K562 (cell line): ENCODE measurements around the gene BSPRY. TPM values are rescaled to one million over a fixed set of nuclear protein-coding genes. Genes with fewer than 3 reads are reported as not detected.

Experiments
- ATAC-seq: fragments of 200-7000 bp; cut with Tn5 transposase; 3 replicates; pipeline ENCODE4 v1.9.1; 2020; ENCODE audit warnings: moderate library complexity
- BruUV-seq: library from RNA; stranded (reverse); fragments of 400-500 nt; replicated peaks from 2 replicates; lab custom pipeline; 2021; lab: Mats Ljungman, UMichigan
- CTCF ChIA-PET: fragments of 300-600 bp; formaldehyde crosslinking; extraction: SDS; loops from one replicate; lab custom pipeline; 2021; ENCODE audit warnings: low intra/inter-chr PET ratio; lab: Yijun Ruan, JAX
- POLR2A ChIA-PET: fragments of 300-600, 350-650 bp; sonication (Branson Sonifier 250); formaldehyde crosslinking; extraction: SDS; loops from one replicate; lab custom pipeline; 2021; ENCODE audit warnings: antibody characterized with exemption, inconsistent platforms; lab: Yijun Ruan, JAX
- DNase-seq, 4 experiments: peaks; one replicate each; pipeline versions ENCODE4 v3.0.0 to v3.0.0-alpha.2; 2011 to 2018; ENCODE audit warnings: low spot score in 3 of 4, mixed read lengths in 3 of 4; ENCODE audit errors: extremely low read depth in 1 of 4
- FAIRE-seq: peaks from 2 replicates; lab custom pipeline; 2011; peaks lifted over from hg19 to GRCh38; lab: Jason Lieb, UNC
- H2AFZ ChIP-seq: 2 replicates; pipeline ENCODE4 v1.6.0; 2011; ENCODE audit warnings: low read depth, low read length, control low read depth, inconsistent platforms
- H3K27ac ChIP-seq: fragments of 200-600 bp; 3 replicates; pipeline ENCODE4 v1.8.0; 2011; ENCODE audit warnings: low read depth, mild to moderate bottlenecking, control low read depth, inconsistent platforms, low read length, moderate library complexity, mixed read lengths; ENCODE audit errors: extremely low read depth
- H3K27me3 ChIP-seq, 2 experiments: fragments of 300-600 bp in 1 of 2; 2 replicates in 1 of 2; 3 replicates in 1 of 2; pipeline versions ENCODE4 v1.6.0 to v1.8.0; 2011; ENCODE audit warnings: inconsistent platforms in 2 of 2, low read length in 2 of 2, mild to moderate bottlenecking in 1 of 2, mixed read lengths in 1 of 2, moderate library complexity in 1 of 2; ENCODE audit not compliant: control insufficient read depth in 2 of 2, insufficient read depth in 2 of 2
- H3K36me3 ChIP-seq: fragments of 300-600 bp; 3 replicates; pipeline ENCODE4 v1.8.0; 2011; ENCODE audit warnings: mild to moderate bottlenecking, low read length, inconsistent platforms; ENCODE audit not compliant: control insufficient read depth, insufficient read depth
- H3K4me1 ChIP-seq, 2 experiments: fragments of 200-600 bp in 1 of 2; replicated peaks in 1 of 2; 2 replicates in 1 of 2; 3 replicates in 1 of 2; pipeline versions ENCODE4 v1.5.1 to v1.8.0; 2011; ENCODE audit warnings: inconsistent platforms in 2 of 2, low read length in 2 of 2, mild to moderate bottlenecking in 1 of 2, mixed read lengths in 1 of 2, moderate library complexity in 1 of 2; ENCODE audit not compliant: control insufficient read depth in 2 of 2, insufficient read depth in 2 of 2
- H3K4me2 ChIP-seq: 2 replicates; pipeline ENCODE4 v1.6.1; 2011; ENCODE audit warnings: low read length, control low read depth, inconsistent platforms, mixed read lengths; ENCODE audit not compliant: insufficient read depth
- H3K4me3 ChIP-seq: fragments of 200-600 bp; sonication (generic), shearing (Covaris generic); 2 replicates; pipeline ENCODE4 v1.5.1; 2016; ENCODE audit warnings: control low read depth, inconsistent platforms
- H3K79me2 ChIP-seq: fragments of 200-600 bp; 3 replicates; pipeline ENCODE4 v1.8.0; 2011; ENCODE audit warnings: low read length, inconsistent platforms; ENCODE audit not compliant: control insufficient read depth, insufficient read depth
- H3K9ac ChIP-seq, 2 experiments: 2 replicates each; pipeline versions ENCODE4 v1.6.0 to v1.6.1; 2011; ENCODE audit warnings: low read depth in 2 of 2, low read length in 2 of 2, control low read depth in 1 of 2, inconsistent platforms in 1 of 2, mild to moderate bottlenecking in 1 of 2, mixed read lengths in 1 of 2; ENCODE audit not compliant: insufficient read depth in 1 of 2
- H3K9me1 ChIP-seq: one replicate; pipeline ENCODE4 v1.6.0; 2011; ENCODE audit warnings: inconsistent platforms, mild to moderate bottlenecking, low read length, moderate library complexity; ENCODE audit not compliant: control insufficient read depth, insufficient read depth
- H3K9me3 ChIP-seq: replicated peaks from 2 replicates; pipeline ENCODE4 v1.5.1; 2011; ENCODE audit warnings: low read depth, low read length, inconsistent platforms; ENCODE audit not compliant: control insufficient read depth, insufficient read depth
- H4K20me1 ChIP-seq: replicated peaks from 2 replicates; pipeline ENCODE4 v1.6.1; 2011; ENCODE audit warnings: low read length, inconsistent platforms, mixed read lengths; ENCODE audit not compliant: control insufficient read depth, insufficient read depth
- KAT2B ChIP-seq: IDR thresholded peaks from one replicate; pipeline ENCODE4 v1.6.1; 2012; ENCODE audit warnings: low read depth, mild to moderate bottlenecking, control low read depth, inconsistent platforms, low read length, moderate library complexity
- LEF1 ChIP-seq: fragments of 450-650 bp; IDR thresholded peaks from 2 replicates; pipeline ENCODE4 v1.6.1; 2016; ENCODE audit warnings: mild to moderate bottlenecking
- PBX2 ChIP-seq, 2 experiments: IDR thresholded peaks in 1 of 2; conservative IDR thresholded peaks in 1 of 2; 2 replicates each; pipeline ENCODE4 v1.6.1; 2016; ENCODE audit warnings: low read depth in 2 of 2, mild to moderate bottlenecking in 1 of 2, missing compliant biosample characterization in 1 of 2, missing genetic modification characterization in 1 of 2, moderate library complexity in 1 of 2
- PHB ChIP-seq: fragments of 250-450 bp; sonication (Bioruptor Pico); IDR thresholded peaks from 2 replicates; pipeline ENCODE4 v1.5.0; 2021
- TRIM24 ChIP-seq, 2 experiments: fragments of 450-650 bp; IDR thresholded peaks; 2 replicates each; pipeline ENCODE4 v1.6.1; 2016
- ZBTB5 ChIP-seq: fragments of 450-650 bp; IDR thresholded peaks from 2 replicates; pipeline ENCODE4 v1.6.1; 2017; ENCODE audit warnings: antibody characterized with exemption
- ZNF280A ChIP-seq: fragments of 450-650 bp; IDR thresholded peaks from 2 replicates; pipeline ENCODE4 v1.6.1; 2018; ENCODE audit warnings: mild to moderate bottlenecking, low read depth; ENCODE audit not compliant: partially characterized antibody
- WGBS: fragments of 100-300 bp; shearing (Covaris generic); methylation state at CpG from one replicate; pipeline ENCODE4 v1.1.6; 2016; ENCODE audit warnings: low coverage, mixed read lengths; ENCODE audit not compliant: insufficient coverage; ENCODE audit errors: missing lambda C conversion rate; 5-methylcytosine and 5-hydroxymethylcytosine counted together
- in situ Hi-C: fragments of 300-500 bp; cut with MboI; formaldehyde crosslinking; loops from 4 replicates; pipeline ENCODE4 v1.15.0; 2018; ENCODE audit warnings: inconsistent platforms, mixed read lengths
- intact Hi-C: fragments of 100-400 bp; cut with micrococcal nuclease; formaldehyde crosslinking; loops from 2 replicates; pipeline ENCODE4 v1.14.2; 2022
- polyA plus RNA-seq, 8 experiments: library from polyadenylated mRNA; depleted of rRNA in 4 of 8; stranded (reverse) in 5 of 8; unstranded in 3 of 8; fragments of >200 nt; fragmentation: Nextera tagmentation in 2 of 8; fragmentation: Illumina TruSeq in 1 of 8; extraction: Ambion mirVana in 2 of 8; extraction: Trizol in 1 of 8; gene quantifications; 2 replicates each; pipeline versions ENCODE4 v1.2.1 to v1.2.3, GENCODE V29; 2011 to 2014; ENCODE audit warnings: inconsistent platforms in 1 of 8, missing spikeins in 1 of 8
- total RNA-seq, 7 experiments: library from RNA; depleted of rRNA in 6 of 7; stranded (reverse); fragments of >200 nt in 6 of 7; fragmentation: Illumina TruSeq in 2 of 7; extraction: Trizol in 2 of 7; gene quantifications; 2 replicates each; pipeline versions ENCODE4 v1.2.1 to v1.2.3, GENCODE V29; 2011 to 2021; ENCODE audit warnings: low replicate concordance in 1 of 7

BSPRY gene
- total and polyA plus RNA-seq, 9 of the 15 experiments (the other 6 are each of a cell fraction or from before 2014, with no cell fraction given) = 0.07 to 0.67 (median 0.18) TPM

GRCh38 chr9:113373256-113373655 lies 23.9 kb downstream of the BSPRY start:
- H3K4me3 ChIP-seq = no peak overlapping the region
- CTCF ChIA-PET = no interaction called here
- H3K4me2 ChIP-seq = no peak overlapping the region
- H3K36me3 ChIP-seq = peaks cover 28% of the 10 kb centered on the region
- POLR2A ChIA-PET = interaction anchor here (0.6 to 1.0 kb wide), 3 partner anchors 9 to 911 kb away, joined by 3 to 4 read pairs (median 3); partner anchors contain the start of gene WDR31
- no peak overlapping the region for H3K27ac ChIP-seq
- TF ChIP-seq KAT2B = no peak
- no peak for TF ChIP-seq ZBTB5
- TF ChIP-seq TRIM24 (IDR thresholded peaks at IDR 0.05) = no peak
- no peak for TF ChIP-seq PHB (CRISPR knock-in tag)
- no peak for TF ChIP-seq PBX2 (CRISPR knock-in tag; IDR thresholded peaks at IDR 0.05; ENCODE audit: low read depth)
- no peak for TF ChIP-seq PBX2 (tag; conservative IDR thresholded peaks at IDR 0.05; ENCODE audit: low read depth)
- no peak for TF ChIP-seq LEF1
- no peak for TF ChIP-seq ZNF280A
- H3K9me3 ChIP-seq = no peaks in the 10 kb centered on the region
- BruUV-seq = no TSS peak
- H3K27me3 ChIP-seq = no peaks in the 10 kb centered on the region
- peaks cover 25 to 35% of the 10 kb centered on the region in 2 experiments for H3K4me1 ChIP-seq
- in situ Hi-C loops (no loop called here), intact Hi-C loops (no loop called here)
- ATAC-seq = no peak
- no peak overlapping the region for H2AFZ ChIP-seq
- H4K20me1 ChIP-seq = peaks cover 12% of the 10 kb centered on the region
- 82% methylated on average over 3 of the region's 3 CpGs for WGBS
- no peak overlapping the region for H3K9ac ChIP-seq
- H3K9me1 ChIP-seq = no peaks in the 10 kb centered on the region
- no peak for DNase-seq
- peaks cover 8% of the 10 kb centered on the region; the same call in 2 of the 3 replicates for H3K79me2 ChIP-seq
- FAIRE-seq = no peak
